NCI-H1930 (cell line): ENCODE measurements around the gene TNS4.
A peak's percentile ranks its signal among the peaks of the same experiment; 100 is the strongest.

Experiments used
- DNase-seq, 2 experiments: peaks; one replicate each; lab custom pipeline; 2025; lab: John Stamatoyannopoulos, UW

Gene TNS4

GRCh38 chr17:40516581-40517285 lies 15.3 kb upstream of the TNS4 start:
- DNase-seq: no peak

DNA sequence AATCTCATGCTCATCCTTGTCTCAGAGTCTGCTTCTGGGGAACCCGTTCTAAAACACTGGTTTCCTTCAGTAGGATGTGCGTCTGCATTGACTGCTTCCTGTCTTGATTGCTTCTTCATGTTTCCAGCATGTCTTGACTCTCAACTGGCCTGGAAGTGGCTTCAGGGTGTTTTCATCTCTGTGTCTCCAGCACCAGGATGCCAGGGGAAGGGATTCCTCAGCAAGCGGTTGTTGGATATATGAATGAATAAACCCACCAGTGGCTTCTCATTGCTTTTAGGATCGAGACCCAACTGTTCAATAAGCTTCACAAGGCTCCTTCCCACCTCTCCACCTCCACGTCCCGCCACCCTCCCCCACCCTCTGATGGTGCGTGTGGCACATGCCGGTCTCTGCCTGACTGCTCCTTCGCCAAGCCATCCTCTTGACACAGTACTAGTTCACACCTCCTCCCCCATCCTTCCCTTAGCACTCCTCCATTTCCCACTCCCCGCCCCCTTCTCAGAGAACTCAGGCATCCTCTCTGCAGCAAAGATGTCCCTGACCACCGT lies 14.1 kb upstream of the TNS4 start:
- no peak for DNase-seq

DNA sequence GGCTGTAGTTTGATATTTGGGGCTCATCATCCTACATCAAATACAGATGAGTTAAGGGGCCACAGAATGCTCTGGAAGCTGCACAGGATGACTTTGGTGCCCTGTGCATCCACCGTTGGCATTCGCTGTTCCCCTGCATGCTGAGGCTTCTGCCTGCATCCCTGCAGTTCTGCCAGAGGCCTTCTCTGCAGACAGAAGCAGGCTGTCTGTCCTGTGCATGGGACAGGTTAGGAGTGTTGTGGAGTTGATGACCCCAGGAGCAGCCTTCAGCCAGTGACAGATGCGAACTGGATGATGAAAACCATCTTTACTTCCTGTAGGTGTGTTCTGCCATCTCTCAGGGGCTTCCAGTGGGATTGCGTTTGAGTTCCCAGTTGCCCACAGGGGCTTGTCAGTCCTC lies 13.6 kb upstream of the TNS4 start:
- DNase-seq: no peak

GRCh38 chr17:40514013-40514875 lies 12.8 kb upstream of the TNS4 start:
- DNase-seq: no peak

- no peak for DNase-seq
Observed at GRCh38 chr17:40511667-40512220, 10.3 kb upstream of the TNS4 start.

DNA sequence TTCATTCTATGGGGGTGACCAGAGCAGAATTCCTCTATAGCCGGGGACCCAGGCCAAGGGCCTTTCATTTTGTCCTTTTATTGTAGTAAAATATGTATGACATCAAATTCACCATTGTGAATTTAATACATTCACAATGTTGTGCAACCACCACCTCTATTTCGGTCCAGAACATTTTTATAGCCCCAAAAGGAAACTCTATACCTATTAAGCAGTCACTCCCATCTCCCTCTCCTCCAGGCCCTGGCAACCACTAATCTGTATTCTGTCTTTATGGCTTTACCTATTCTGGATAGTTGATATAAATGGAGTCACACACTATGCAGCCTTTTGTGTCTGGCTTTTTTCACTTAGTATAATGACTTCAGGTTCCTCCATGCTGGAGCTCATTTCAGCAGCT lies 9.7 kb upstream of the TNS4 start:
- DNase-seq: no peak

GRCh38 chr17:40510328-40510648 lies 8.9 kb upstream of the TNS4 start:
- no peak for DNase-seq

GRCh38 chr17:40509626-40510327 lies 8.4 kb upstream of the TNS4 start:
- DNase-seq: no peak

- no peak for DNase-seq
Observed at GRCh38 chr17:40506786-40507185, 5.4 kb upstream of the TNS4 start.

- no peak for DNase-seq
Observed at GRCh38 chr17:40503154-40503553, 1.7 kb upstream of the TNS4 start.

DNA sequence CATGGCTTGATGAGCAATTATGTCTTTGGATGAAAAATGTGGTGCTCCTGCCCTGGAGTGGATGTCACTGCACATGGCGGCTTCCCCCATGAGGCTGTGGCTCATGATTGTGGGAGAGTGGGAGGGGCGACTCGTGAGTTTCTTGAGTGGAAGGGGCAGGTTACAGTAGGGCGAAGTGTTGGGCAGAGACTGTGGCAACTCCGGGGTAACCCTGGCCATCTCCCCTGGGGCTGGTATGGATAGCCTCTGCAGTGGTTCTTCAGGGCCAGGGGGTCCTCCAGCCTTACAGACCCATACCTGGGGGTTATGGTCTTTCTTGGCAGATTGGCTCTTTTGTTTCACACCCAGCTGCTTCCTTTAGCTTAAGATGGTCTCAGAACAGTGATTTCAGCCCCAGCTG lies 1.3 kb upstream of the TNS4 start:
- no peak for DNase-seq

DNA sequence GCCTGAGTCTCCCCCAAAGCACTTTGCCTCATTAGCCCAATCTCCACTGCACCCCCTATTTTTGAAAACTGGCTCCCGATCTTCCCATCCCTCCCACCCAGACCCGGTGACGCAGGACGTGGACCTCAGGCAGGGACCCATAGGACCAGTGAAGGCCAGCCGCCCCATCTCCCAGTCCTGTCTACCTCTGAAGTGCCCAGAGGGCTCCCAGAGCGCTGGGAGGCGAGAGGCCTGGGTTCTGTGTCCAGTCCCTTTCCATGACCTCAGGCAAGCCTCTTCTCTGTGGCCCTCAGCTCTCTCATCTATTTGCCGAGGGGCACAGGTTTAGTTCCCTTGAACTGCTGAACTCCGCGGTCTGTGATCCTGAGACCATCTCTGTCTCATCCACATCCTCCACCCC lies 714 bp downstream of the TNS4 start:
- no peak for DNase-seq

DNA sequence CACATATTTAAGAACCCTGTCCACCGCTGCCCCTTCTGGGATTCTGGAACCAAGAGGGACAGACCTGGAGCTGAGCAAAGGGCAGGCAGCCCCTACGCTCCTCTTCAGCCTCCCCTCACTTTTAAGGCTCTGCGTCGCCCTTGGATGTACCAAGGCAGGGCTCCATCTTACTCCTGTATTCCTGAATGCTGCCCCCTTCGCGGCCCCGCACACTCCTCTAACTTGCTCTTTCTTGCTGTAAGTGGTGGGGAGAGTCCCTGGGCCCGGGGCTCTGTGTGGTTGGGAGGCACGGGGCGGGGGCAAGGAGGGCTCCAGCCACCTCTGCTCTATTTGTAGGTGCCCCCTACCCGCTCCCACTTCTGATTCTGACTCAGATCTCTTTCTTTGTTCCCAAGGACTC lies 1.2 kb downstream of the TNS4 start:
- DNase-seq: no peak

- DNase-seq: peak in 1 of 2 experiments; percentile 15
Observed at GRCh38 chr17:40499551-40500189, 1.8 kb downstream of the TNS4 start.

DNA sequence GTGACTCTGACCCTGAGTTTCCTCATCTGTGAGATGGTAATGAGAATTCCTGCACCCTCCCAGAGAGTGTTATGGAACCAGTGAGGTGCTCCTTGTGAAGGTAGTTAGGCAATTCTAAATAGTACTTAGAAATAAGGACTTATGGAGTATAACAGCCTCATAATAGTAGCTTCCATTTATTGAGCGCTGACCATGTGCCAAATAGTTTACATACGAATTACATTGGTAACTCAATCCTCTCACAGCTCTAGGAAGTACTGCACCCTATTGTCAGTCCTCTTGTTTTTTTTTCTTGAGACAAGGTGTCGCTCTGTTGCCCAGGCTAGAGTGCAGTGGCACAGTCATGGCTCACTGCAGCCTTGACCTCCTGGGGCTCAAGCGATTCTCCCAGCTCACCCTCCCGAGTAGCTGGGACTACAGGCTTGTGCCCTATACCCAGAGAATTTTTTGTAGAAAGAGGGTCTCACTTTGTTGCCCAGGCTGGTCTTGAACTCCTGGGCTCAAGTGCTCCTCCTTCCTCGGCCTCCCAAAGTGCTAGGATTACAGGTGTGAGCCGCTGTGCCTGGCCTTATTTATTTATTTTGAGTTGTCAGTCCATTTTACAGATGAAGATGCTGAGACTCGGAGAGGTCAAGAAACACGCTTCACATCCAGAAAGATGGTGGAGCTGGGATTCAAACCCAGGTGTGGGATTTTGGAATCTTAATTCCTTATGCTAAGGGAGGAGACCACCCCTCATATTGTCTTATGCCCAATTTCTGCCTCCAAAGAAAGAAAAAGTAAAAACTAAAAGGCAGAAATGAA lies 2.9 kb downstream of the TNS4 start:
- DNase-seq: no peak

GRCh38 chr17:40497695-40498094 lies 3.7 kb downstream of the TNS4 start:
- no peak for DNase-seq

GRCh38 chr17:40496634-40497420 lies 4.6 kb downstream of the TNS4 start:
- no peak for DNase-seq

DNA sequence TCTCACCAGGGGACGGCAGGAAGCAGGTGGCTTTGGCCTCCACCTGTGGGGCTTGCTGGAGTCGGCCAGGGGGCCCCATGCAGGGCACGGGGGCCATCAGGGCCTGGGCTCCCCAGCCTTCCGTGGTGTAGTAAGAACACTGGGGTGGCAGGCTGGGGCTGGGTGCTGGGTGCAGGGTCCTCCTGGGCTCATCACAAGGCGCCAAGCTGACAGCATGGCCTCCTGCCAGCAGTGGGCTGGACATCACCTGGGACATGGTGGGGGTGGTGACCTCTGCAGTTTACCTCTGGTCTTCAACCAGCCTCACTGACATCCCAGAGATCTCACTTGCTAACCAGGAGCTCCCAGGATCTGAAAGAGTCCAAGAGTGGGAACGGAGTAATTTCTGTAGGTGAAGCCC lies 5.3 kb downstream of the TNS4 start:
- DNase-seq: no peak

- DNase-seq: no peak
Observed at GRCh38 chr17:40495140-40495539, 6.3 kb downstream of the TNS4 start.

DNA sequence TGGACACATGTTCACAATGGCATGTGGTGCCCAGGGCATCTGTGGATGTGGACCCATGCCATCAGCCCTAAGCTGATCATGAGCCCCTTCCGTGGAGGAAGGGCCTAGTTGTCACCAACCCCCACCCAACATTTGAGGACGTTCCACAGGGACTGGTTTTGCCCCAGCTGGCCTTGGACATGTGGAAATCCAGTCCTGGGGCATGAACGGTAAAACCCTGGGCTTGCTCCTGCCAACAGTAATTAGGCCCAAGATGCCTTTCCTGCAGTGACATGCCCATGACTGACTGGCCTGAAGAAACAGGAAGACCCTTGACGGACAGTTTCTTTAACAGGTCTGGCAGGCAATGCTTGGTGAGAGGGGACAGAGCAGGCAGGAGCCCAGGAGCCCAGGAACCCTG lies 7.7 kb downstream of the TNS4 start:
- no peak for DNase-seq
